Measurements from ENCODE around the gene UTY.
A peak's percentile ranks its signal among the peaks of the same experiment; 100 is the strongest.

UTY gene

DNA sequence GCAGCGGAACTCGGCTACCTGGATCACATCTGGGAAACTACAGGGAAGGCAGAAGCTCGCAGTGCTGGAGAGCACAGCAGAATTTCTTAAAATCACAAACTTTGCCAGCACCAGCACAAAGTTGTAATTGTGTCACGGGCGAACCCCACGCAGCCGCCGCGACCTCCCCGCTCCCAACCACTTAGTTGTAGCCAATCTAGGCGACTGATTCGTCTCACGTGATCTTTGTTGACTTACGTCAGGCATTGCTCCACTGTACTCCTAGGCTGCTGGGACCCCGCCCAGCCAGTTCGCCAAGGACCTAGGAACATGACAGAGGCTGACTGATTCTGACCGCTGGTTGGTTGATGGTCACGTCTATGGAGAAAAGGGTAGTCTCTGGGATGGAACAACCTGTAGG is at the start of gene UTY:
Gene UTY (minus strand): TSS at position 206 of the 400 bp plus-strand sequence. CDS start 368 bp downstream, outside the sequence.
- peak in 1 of 2 donors; percentile 86 for DNase-seq

- no peak for DNase-seq
These were observed 40.6 kb upstream of the UTY start for GRCh38 chrY:13520474-13520873.

GRCh38 chrY:13501215-13501614 is 21.4 kb upstream of the UTY start:
- DNase-seq: no peak

DNA sequence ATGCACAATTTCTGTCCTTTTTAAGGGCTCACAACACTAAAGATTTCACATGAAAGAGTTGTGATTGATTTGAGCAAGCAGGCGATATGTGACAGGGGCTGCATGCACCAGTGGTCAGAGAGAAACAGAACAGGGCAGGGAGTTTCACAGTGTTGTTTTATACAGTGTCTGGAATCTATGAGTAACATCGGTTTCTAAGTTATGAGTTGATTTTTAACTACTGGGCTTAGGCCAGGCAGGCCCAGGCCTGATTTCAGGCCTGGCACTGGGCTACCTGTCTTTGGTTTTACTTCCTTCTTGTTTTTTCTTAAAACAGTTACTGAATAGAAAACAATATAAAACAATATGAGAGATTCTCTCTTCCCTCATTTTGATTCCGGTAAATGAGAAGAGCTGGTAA is 13.9 kb upstream of the UTY start:
- no peak for DNase-seq

GRCh38 chrY:13492408-13492807 is 12.6 kb upstream of the UTY start:
- no peak for DNase-seq

- DNase-seq: no peak
These were observed 8.9 kb upstream of the UTY start for GRCh38 chrY:13488738-13489137.

GRCh38 chrY:13479121-13479711 is 617 bp downstream of the UTY start:
- peak in 1 of 2 donors; percentile 74 for DNase-seq

GRCh38 chrY:13478126-13478785 is 1.6 kb downstream of the UTY start:
- DNase-seq: peak in 1 of 2 donors; percentile 82

- peak in 1 of 2 donors; percentile 22 for DNase-seq
These were observed 4.8 kb downstream of the UTY start for GRCh38 chrY:13474997-13475396.

DNA sequence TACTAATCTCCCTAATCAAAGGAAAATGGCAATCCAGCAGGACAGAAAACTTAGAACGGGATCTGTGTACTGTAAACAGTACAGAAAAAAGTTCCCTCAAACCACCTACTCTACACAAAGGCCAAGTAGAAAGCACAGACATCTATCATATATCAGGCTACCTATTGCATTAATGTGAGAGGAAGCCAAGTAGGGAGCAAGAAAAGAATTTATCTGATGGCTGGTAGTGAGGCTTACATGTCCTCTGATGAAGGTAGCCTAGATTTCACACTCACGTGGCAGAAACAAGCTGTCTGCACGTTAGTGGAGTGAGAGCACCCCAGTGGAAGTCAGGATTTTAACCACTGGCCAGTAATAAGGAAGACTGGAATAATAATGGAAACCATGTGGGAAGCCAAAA is 28.3 kb downstream of the UTY start:
- no peak for DNase-seq

DNA sequence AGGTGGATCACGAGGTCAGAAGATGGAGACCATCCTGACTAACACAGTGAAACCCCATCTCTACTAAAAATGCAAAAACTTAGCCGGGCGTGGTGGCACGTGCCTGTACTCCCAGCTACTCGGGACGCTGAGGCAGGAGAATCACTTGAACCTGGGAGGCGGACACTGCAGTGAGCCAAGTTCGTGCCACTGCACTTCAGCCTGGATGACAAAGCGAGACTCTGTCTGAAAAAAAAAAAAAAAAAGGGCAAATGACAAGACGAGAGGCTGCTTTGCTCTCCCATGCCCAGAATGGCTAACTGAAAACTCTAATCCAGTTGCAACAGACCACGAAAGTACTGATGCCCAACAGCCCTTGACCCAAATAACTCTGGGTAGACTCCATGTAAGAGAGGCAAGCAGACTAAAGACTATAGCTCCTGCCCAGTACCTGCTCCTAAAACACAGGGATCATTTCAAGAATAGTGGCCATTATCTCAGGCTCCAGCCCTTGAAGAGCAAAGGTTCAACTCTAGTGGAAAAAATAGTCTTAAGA is 29.2 kb downstream of the UTY start:
- no peak for DNase-seq

DNA sequence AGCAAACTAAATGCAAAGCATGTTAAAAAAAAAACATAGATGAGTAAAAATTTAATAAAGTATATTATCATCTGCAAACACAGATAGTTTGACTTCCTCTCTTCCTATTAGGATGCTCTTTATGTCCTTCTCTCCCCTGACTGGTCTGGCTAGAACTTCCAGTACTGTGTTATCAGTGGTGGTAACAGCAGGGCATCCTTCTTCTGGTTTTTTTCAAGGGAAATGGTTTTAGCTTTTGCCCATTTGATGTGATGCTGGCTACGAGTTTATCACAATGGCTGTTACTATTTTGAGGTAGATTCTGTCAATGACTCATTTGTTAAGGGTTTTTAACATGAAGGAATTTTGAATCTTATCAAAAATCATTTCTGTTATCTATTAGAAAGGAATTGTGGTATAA is 34.3 kb downstream of the UTY start:
- no peak for DNase-seq

DNA sequence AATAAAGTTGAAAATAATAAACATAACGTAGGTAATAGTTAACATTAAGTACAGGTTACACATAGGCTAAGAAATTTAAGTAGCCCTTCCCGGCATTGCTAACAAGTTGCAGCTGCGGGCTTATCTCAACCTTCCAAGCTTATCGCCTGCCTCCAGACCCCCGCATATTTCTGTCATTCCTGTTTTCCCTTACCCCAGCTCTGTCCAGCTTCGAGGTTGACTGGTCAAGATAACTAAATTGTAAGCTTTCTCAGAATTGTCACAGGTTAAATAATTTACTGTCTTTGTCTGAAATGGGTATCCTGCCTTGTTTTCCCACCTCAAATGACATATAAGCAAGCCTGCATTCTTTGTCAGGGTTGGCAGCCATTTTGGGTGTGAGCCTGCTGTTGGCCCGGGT is 36.7 kb downstream of the UTY start:
- DNase-seq: no peak

DNA sequence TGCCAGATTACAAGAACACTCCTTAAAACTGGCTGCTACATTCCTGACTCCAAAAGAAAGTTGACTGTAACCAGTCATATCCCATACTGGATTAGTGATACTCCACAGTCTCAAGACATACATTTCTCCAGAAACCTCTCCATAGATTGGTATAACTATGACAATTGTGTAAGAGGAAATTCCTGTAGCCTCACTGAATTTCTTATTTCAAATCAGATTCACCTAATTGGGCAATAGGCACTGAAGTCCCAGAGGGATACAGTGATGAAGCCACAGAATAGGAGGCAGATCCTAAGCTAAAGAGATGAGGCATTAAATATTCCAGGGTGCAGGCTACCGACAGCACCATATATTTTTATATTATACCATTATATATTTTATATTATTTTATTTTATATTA is 39.0 kb downstream of the UTY start:
- no peak for DNase-seq

- DNase-seq: peak in 1 of 2 donors; percentile 74
These were observed 43.6 kb downstream of the UTY start for GRCh38 chrY:13435968-13436937.

GRCh38 chrY:13435206-13435967 is 44.4 kb downstream of the UTY start:
- DNase-seq: no peak

- peak in 1 of 2 donors; percentile 32 for DNase-seq
These were observed 47.4 kb downstream of the UTY start for GRCh38 chrY:13432293-13433025.

DNA sequence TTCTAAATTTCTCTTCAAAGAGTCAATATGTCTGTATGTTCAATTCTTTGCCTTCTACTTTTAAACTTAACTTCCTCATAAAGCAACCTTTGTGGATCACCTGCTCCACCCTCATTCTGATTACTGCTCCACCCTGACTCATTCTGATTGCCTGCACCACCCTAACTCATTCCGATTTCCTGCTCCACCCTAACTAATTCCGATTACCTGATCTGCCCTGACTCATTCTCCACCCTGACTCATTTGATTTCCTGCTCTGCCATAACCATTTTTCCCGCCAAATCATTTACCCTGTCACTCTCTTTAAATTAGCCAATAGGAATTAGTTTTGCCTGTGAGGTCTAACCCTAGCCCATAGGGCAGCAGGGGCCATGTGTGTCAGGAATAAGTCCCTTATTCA is 50.3 kb downstream of the UTY start:
- no peak for DNase-seq

GRCh38 chrY:13423281-13423732 is 56.5 kb downstream of the UTY start:
- no peak for DNase-seq

GRCh38 chrY:13416869-13417661 is 62.8 kb downstream of the UTY start:
- no peak for DNase-seq

- no peak for DNase-seq
These were observed 64.3 kb downstream of the UTY start for GRCh38 chrY:13415556-13415955.

All from CD4-positive, alpha-beta T cell treated with Interleukin-4 for 1 hour (primary cell).